K562 (cell line): ENCODE data around the gene RGS19. TPM values are rescaled to one million over a fixed set of nuclear protein-coding genes. Genes with fewer than 3 reads are reported as not detected.

Experiments used
- ETV5 ChIP-seq: sonication (generic); formaldehyde crosslinking; IDR thresholded peaks from 2 replicates; pipeline ENCODE4 v1.4.0; 2020; ENCODE audit warnings: low read depth, mild to moderate bottlenecking, missing genetic modification reagents
- GATAD2A ChIP-seq: fragments of 450-650 bp; IDR thresholded peaks from 2 replicates; pipeline ENCODE4 v1.6.1; 2017
- GTF3C2 ChIP-seq: IDR thresholded peaks from 3 replicates; pipeline ENCODE4 v1.6.1; 2011; ENCODE audit warnings: borderline replicate concordance, mild to moderate bottlenecking, moderate library complexity; ENCODE audit not compliant: insufficient read length; ENCODE audit errors: extremely low read depth
- HDAC6 ChIP-seq: IDR thresholded peaks from 2 replicates; pipeline ENCODE4 v1.6.1; 2012; ENCODE audit warnings: low read depth, mild to moderate bottlenecking, control low read depth, inconsistent platforms, low read length, moderate library complexity
- KLF1 ChIP-seq: fragments of 450-650 bp; IDR thresholded peaks from 2 replicates; pipeline ENCODE4 v1.6.1; 2016; ENCODE audit warnings: missing genetic modification characterization, missing compliant biosample characterization
- MTA3 ChIP-seq: fragments of 450-650 bp; formaldehyde crosslinking; IDR thresholded peaks from 2 replicates; pipeline ENCODE4 v1.6.1; 2017; ENCODE audit warnings: mild to moderate bottlenecking, borderline replicate concordance
- PCBP2 ChIP-seq: fragments of 200-400 bp; formaldehyde crosslinking; IDR thresholded peaks from 2 replicates; pipeline ENCODE4 v1.6.1; 2018; ENCODE audit warnings: low read length, low read depth, mild to moderate bottlenecking, moderate library complexity; ENCODE audit not compliant: poor library complexity, severe bottlenecking
- PHF20 ChIP-seq: fragments of 450-650 bp; IDR thresholded peaks from 2 replicates; pipeline ENCODE4 v1.6.1; 2018; ENCODE audit not compliant: partially characterized antibody
- PML ChIP-seq: IDR thresholded peaks from 2 replicates; pipeline ENCODE4 v1.6.1; 2012; ENCODE audit warnings: low read length, inconsistent platforms
- RBM17 ChIP-seq: fragments of 200-400 bp; formaldehyde crosslinking; IDR thresholded peaks from 2 replicates; pipeline ENCODE4 v1.6.1; 2017; ENCODE audit warnings: low read depth, mild to moderate bottlenecking, low read length, borderline replicate concordance
- SAFB ChIP-seq: fragments of 200-400 bp; formaldehyde crosslinking; IDR thresholded peaks from 2 replicates; pipeline ENCODE4 v1.6.1; 2017; ENCODE audit warnings: low read depth, low read length, borderline replicate concordance
- SMAD4 ChIP-seq: fragments of 250-450 bp; sonication (Bioruptor Pico); conservative IDR thresholded peaks from 2 replicates; pipeline ENCODE4 v1.8.0; 2021; ENCODE audit warnings: inconsistent platforms, mild to moderate bottlenecking, moderate library complexity
- SMARCE1 ChIP-seq: fragments of 450-650 bp; IDR thresholded peaks from 2 replicates; pipeline ENCODE4 v1.7.1; 2016; ENCODE audit warnings: mild to moderate bottlenecking
- ZBTB7A ChIP-seq: IDR thresholded peaks from 2 replicates; pipeline ENCODE4 v1.6.1; 2011; ENCODE audit warnings: low read depth, mild to moderate bottlenecking, low read length, moderate library complexity, borderline replicate concordance; ENCODE audit not compliant: control insufficient read depth
- ZFP36 ChIP-seq: fragments of 150-350 bp; IDR thresholded peaks from 2 replicates; pipeline ENCODE4 v1.6.1; 2018; ENCODE audit warnings: low read length, low read depth; ENCODE audit not compliant: partially characterized antibody
- ZNF124 ChIP-seq: sonication (generic); formaldehyde crosslinking; IDR thresholded peaks from 2 replicates; pipeline ENCODE4 v1.8.1; 2022; ENCODE audit warnings: missing genetic modification reagents
- polyA plus RNA-seq, 8 experiments: library from polyadenylated mRNA; depleted of rRNA in 4 of 8; stranded (reverse) in 5 of 8; unstranded in 3 of 8; fragments of >200 nt; fragmentation: Nextera tagmentation in 2 of 8; fragmentation: Illumina TruSeq in 1 of 8; extraction: Ambion mirVana in 2 of 8; extraction: Trizol in 1 of 8; gene quantifications; 2 replicates each; pipeline versions ENCODE4 v1.2.1 to v1.2.3, GENCODE V29; 2011 to 2014; ENCODE audit warnings: inconsistent platforms in 1 of 8, missing spikeins in 1 of 8
- total RNA-seq, 7 experiments: library from RNA; depleted of rRNA in 6 of 7; stranded (reverse); fragments of >200 nt in 6 of 7; fragmentation: Illumina TruSeq in 2 of 7; extraction: Trizol in 2 of 7; gene quantifications; 2 replicates each; pipeline versions ENCODE4 v1.2.1 to v1.2.3, GENCODE V29; 2011 to 2021; ENCODE audit warnings: low replicate concordance in 1 of 7
- TF ChIP-seq, protein P1 (sequence below): fragments of 450-650 bp; IDR thresholded peaks from 2 replicates; pipeline ENCODE4 v1.6.1; 2016; ENCODE audit warnings: low read depth, mild to moderate bottlenecking, moderate library complexity
- TF ChIP-seq, protein P2 (sequence below): fragments of 250-450 bp; sonication (Bioruptor Pico); IDR thresholded peaks from 2 replicates; pipeline ENCODE4 v1.8.0; 2021; ENCODE audit warnings: moderate library complexity, mild to moderate bottlenecking, inconsistent platforms
- TF ChIP-seq, protein P3 (sequence below): sonication (generic); formaldehyde crosslinking; IDR thresholded peaks from 2 replicates; pipeline ENCODE4 v1.8.0; 2022; ENCODE audit warnings: missing genetic modification reagents, mild to moderate bottlenecking, moderate library complexity, borderline replicate concordance
- TF ChIP-seq, protein P4 (sequence below): sonication (generic); formaldehyde crosslinking; IDR thresholded peaks from 2 replicates; pipeline ENCODE4 v1.8.1; 2023; ENCODE audit warnings: mild to moderate bottlenecking, missing genetic modification reagents, moderate library complexity

Gene RGS19
- total and polyA plus RNA-seq, 9 of the 15 experiments (the other 6 are each of a cell fraction or from before 2014, with no cell fraction given): 0.41 to 23.7 (median 14.6) TPM

DNA sequence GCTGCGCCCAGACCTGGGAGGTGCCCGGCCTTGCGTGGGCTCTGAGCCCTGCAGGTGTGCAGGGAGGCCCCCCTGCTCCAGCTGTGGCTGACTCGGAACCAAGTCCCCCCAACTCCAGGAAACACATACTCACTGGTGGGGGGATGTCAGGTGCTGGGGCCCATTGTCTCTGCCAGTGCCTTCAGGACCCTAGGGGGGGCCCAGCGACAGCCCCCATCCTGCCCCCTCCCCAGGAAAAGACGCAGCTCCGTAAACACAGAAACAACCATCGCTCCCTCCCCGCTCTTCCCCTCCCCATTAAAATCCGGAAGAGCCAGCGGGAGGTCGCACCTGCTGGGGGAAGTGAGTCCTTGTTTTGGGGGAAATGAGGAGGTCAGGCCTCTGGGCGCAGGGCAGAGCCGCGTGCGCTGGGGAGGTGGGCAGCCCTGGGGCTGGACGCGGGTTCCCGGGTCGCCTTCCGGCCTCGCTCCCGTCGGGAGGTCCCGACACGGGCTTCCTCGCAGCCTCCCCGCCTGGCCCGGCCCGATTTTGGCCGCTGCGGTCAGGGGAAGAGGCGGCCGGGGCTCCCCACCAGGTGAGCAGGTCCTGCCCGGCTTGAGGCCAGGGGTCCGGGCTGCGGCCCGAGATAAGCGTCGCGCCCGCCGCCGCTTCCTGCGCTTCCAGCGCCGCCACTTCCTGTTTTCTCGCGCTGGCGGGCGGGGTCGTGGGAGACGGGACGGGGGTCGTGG is 37.1 kb downstream of the RGS19 start (continued):
- no peak for TF ChIP-seq HDAC6
- TF ChIP-seq, protein P1, sequence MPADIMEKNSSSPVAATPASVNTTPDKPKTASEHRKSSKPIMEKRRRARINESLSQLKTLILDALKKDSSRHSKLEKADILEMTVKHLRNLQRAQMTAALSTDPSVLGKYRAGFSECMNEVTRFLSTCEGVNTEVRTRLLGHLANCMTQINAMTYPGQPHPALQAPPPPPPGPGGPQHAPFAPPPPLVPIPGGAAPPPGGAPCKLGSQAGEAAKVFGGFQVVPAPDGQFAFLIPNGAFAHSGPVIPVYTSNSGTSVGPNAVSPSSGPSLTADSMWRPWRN: peak; percentile 53; the same call in 1 of the 2 replicates
- TF ChIP-seq SAFB: 0 out of 2 replicates have a peak, but pooled peaks have one; percentile 11
- TF ChIP-seq, protein P2, sequence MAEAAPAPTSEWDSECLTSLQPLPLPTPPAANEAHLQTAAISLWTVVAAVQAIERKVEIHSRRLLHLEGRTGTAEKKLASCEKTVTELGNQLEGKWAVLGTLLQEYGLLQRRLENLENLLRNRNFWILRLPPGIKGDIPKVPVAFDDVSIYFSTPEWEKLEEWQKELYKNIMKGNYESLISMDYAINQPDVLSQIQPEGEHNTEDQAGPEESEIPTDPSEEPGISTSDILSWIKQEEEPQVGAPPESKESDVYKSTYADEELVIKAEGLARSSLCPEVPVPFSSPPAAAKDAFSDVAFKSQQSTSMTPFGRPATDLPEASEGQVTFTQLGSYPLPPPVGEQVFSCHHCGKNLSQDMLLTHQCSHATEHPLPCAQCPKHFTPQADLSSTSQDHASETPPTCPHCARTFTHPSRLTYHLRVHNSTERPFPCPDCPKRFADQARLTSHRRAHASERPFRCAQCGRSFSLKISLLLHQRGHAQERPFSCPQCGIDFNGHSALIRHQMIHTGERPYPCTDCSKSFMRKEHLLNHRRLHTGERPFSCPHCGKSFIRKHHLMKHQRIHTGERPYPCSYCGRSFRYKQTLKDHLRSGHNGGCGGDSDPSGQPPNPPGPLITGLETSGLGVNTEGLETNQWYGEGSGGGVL (CRISPR knock-in tag): no peak
- TF ChIP-seq PML: 0 out of 2 replicates have a peak, but pooled peaks have one; percentile 37
- peak; percentile 97 for TF ChIP-seq ZBTB7A
- no peak for TF ChIP-seq RBM17
- TF ChIP-seq GATAD2A: 0 out of 2 replicates have a peak, but pooled peaks have one; percentile 28
- no peak for TF ChIP-seq ZNF124 (CRISPR knock-in tag)
- TF ChIP-seq, protein P3, sequence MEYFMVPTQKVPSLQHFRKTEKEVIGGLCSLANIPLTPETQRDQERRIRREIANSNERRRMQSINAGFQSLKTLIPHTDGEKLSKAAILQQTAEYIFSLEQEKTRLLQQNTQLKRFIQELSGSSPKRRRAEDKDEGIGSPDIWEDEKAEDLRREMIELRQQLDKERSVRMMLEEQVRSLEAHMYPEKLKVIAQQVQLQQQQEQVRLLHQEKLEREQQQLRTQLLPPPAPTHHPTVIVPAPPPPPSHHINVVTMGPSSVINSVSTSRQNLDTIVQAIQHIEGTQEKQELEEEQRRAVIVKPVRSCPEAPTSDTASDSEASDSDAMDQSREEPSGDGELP: peak; percentile 72
- TF ChIP-seq MTA3: peak; percentile 57; the same call in 1 of the 2 replicates
- peak; percentile 58 for TF ChIP-seq PHF20
- no peak for TF ChIP-seq GTF3C2
- TF ChIP-seq, protein P4, sequence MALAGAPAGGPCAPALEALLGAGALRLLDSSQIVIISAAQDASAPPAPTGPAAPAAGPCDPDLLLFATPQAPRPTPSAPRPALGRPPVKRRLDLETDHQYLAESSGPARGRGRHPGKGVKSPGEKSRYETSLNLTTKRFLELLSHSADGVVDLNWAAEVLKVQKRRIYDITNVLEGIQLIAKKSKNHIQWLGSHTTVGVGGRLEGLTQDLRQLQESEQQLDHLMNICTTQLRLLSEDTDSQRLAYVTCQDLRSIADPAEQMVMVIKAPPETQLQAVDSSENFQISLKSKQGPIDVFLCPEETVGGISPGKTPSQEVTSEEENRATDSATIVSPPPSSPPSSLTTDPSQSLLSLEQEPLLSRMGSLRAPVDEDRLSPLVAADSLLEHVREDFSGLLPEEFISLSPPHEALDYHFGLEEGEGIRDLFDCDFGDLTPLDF (CRISPR knock-in tag): no peak
- no peak for TF ChIP-seq PCBP2
- peak; percentile 43; the same call in 1 of the 2 replicates for TF ChIP-seq ETV5 (CRISPR knock-in tag)
- TF ChIP-seq ZFP36: no peak
- 0 out of 2 replicates have a peak, but pooled peaks have one; percentile 49 for TF ChIP-seq SMARCE1
- TF ChIP-seq KLF1: no peak
- peak; percentile 86 for TF ChIP-seq SMAD4
